WTC11 (cell line): ENCODE data around the gene SNX9. TPM values are rescaled to one million over a fixed set of nuclear protein-coding genes. Genes with fewer than 3 reads are reported as not detected.

Source experiments
- ATAC-seq: fragments of 200-7000 bp; cut with Tn5 transposase; 2 replicates; pipeline ENCODE4 v1.10.0; 2021; ENCODE audit warnings: mild to moderate bottlenecking, moderate library complexity
- CTCF ChIA-PET: fragments of 300-600 bp; sonication (Branson Sonifier 250); formaldehyde crosslinking; loops from one replicate; lab custom pipeline; 2021; ENCODE audit warnings: antibody characterized with exemption; lab: Charles Lee
- POLR2A ChIA-PET: fragments of 350-600 bp; sonication (Branson Sonifier 250); formaldehyde crosslinking; loops from one replicate; lab custom pipeline; 2021; ENCODE audit warnings: antibody characterized with exemption; lab: Charles Lee
- DNase-seq: peaks from one replicate; pipeline ENCODE4 v3.0.0; 2021; ENCODE audit warnings: low spot score
- H3K27ac Mint-ChIP-seq: 2 replicates; pipeline ENCODE4 v1.8.0; 2021; ENCODE audit warnings: mixed read lengths
- H3K27me3 Mint-ChIP-seq: 2 replicates; pipeline ENCODE4 v1.8.0; 2021; ENCODE audit warnings: low read depth, mild to moderate bottlenecking, moderate library complexity, mixed read lengths
- H3K36me3 Mint-ChIP-seq: 2 replicates; pipeline ENCODE4 v1.8.0; 2021; ENCODE audit warnings: mixed read lengths
- H3K4me1 Mint-ChIP-seq: 2 replicates; pipeline ENCODE4 v1.8.0; 2022; ENCODE audit warnings: mixed read lengths
- H3K4me3 Mint-ChIP-seq: 2 replicates; pipeline ENCODE4 v1.8.0; 2021; ENCODE audit warnings: mild to moderate bottlenecking, moderate library complexity, mixed read lengths
- H3K9me3 Mint-ChIP-seq: 2 replicates; pipeline ENCODE4 v1.8.0; 2021; ENCODE audit warnings: mixed read lengths
- AR ChIP-seq: fragments of 250-450 bp; sonication (Bioruptor Pico); IDR thresholded peaks from 2 replicates; pipeline ENCODE4 v1.9.0; 2021; ENCODE audit warnings: mild to moderate bottlenecking
- ATF1 ChIP-seq: sonication (generic); formaldehyde crosslinking; IDR thresholded peaks from 2 replicates; pipeline ENCODE4 v1.8.1; 2023; ENCODE audit warnings: mild to moderate bottlenecking, moderate library complexity, missing genetic modification reagents
- EMX1 ChIP-seq: fragments of 250-450 bp; sonication (Bioruptor Pico); IDR thresholded peaks from 2 replicates; pipeline ENCODE4 v1.8.0; 2021; ENCODE audit warnings: mild to moderate bottlenecking
- ESRRA ChIP-seq: sonication (generic); formaldehyde crosslinking; IDR thresholded peaks from 2 replicates; pipeline ENCODE4 v1.8.1; 2022; ENCODE audit warnings: mild to moderate bottlenecking, missing genetic modification reagents, borderline replicate concordance
- FOXK1 ChIP-seq: sonication (generic); formaldehyde crosslinking; IDR thresholded peaks from 2 replicates; pipeline ENCODE4 v1.8.0; 2022; ENCODE audit warnings: mild to moderate bottlenecking, moderate library complexity, missing genetic modification reagents
- FOXP4 ChIP-seq: sonication (generic); formaldehyde crosslinking; IDR thresholded peaks from 2 replicates; pipeline ENCODE4 v1.8.0; 2022; ENCODE audit warnings: mild to moderate bottlenecking, missing genetic modification reagents
- HMGA2 ChIP-seq: fragments of 250-450 bp; sonication (Bioruptor Pico); IDR thresholded peaks from 2 replicates; pipeline ENCODE4 v1.4.0; 2021; ENCODE audit warnings: mild to moderate bottlenecking, moderate library complexity
- HMGXB4 ChIP-seq: sonication (generic); formaldehyde crosslinking; IDR thresholded peaks from 2 replicates; pipeline ENCODE4 v1.8.1; 2023; ENCODE audit warnings: mild to moderate bottlenecking, moderate library complexity, missing genetic modification reagents
- JAZF1 ChIP-seq: fragments of 250-450 bp; sonication (Bioruptor Pico); IDR thresholded peaks from 2 replicates; pipeline ENCODE4 v1.9.0; 2021; ENCODE audit warnings: moderate library complexity, mild to moderate bottlenecking, inconsistent platforms
- MAX ChIP-seq: sonication (generic); formaldehyde crosslinking; IDR thresholded peaks from 2 replicates; pipeline ENCODE4 v1.8.0; 2022; ENCODE audit warnings: mild to moderate bottlenecking, missing genetic modification reagents
- NFYB ChIP-seq: sonication (generic); formaldehyde crosslinking; conservative IDR thresholded peaks from 2 replicates; pipeline ENCODE4 v1.8.0; 2022; ENCODE audit warnings: low read depth, missing genetic modification reagents
- OVOL2 ChIP-seq: fragments of 250-450 bp; sonication (Bioruptor Pico); IDR thresholded peaks from 2 replicates; pipeline ENCODE4 v1.9.0; 2021; ENCODE audit warnings: mild to moderate bottlenecking, borderline replicate concordance
- PRDM15 ChIP-seq: sonication (generic); formaldehyde crosslinking; IDR thresholded peaks from 2 replicates; pipeline ENCODE4 v1.8.0; 2022; ENCODE audit warnings: missing genetic modification reagents
- RORB ChIP-seq: fragments of 250-450 bp; sonication (Bioruptor Pico); IDR thresholded peaks from 2 replicates; pipeline ENCODE4 v1.9.0; 2021; ENCODE audit warnings: mild to moderate bottlenecking
- SP1 ChIP-seq: sonication (generic); formaldehyde crosslinking; conservative IDR thresholded peaks from 2 replicates; pipeline ENCODE4 v1.8.1; 2022; ENCODE audit warnings: missing genetic modification reagents
- TCF7 ChIP-seq: sonication (generic); formaldehyde crosslinking; IDR thresholded peaks from 2 replicates; pipeline ENCODE4 v1.8.0; 2022; ENCODE audit warnings: mild to moderate bottlenecking, low read depth, missing genetic modification reagents, moderate library complexity
- TEAD1 ChIP-seq: sonication (generic); formaldehyde crosslinking; IDR thresholded peaks from 2 replicates; pipeline ENCODE4 v1.8.0; 2022; ENCODE audit warnings: mild to moderate bottlenecking, missing genetic modification reagents
- TP53 ChIP-seq: sonication (generic); formaldehyde crosslinking; IDR thresholded peaks from 2 replicates; pipeline ENCODE4 v1.8.1; 2023; ENCODE audit warnings: mild to moderate bottlenecking, missing genetic modification reagents
- USF2 ChIP-seq: sonication (generic); formaldehyde crosslinking; IDR thresholded peaks from 2 replicates; pipeline ENCODE4 v1.8.1; 2023; ENCODE audit warnings: mild to moderate bottlenecking, missing genetic modification reagents, moderate library complexity
- ZMAT4 ChIP-seq: fragments of 250-450 bp; sonication (Bioruptor Pico); IDR thresholded peaks from 2 replicates; pipeline ENCODE4 v1.9.0; 2021; ENCODE audit warnings: mild to moderate bottlenecking
- ZNF121 ChIP-seq: sonication (generic); formaldehyde crosslinking; IDR thresholded peaks from 2 replicates; pipeline ENCODE4 v1.8.0; 2023; ENCODE audit warnings: missing genetic modification reagents
- ZNF138 ChIP-seq: sonication (generic); formaldehyde crosslinking; conservative IDR thresholded peaks from 2 replicates; pipeline ENCODE4 v1.8.1; 2022; ENCODE audit warnings: mild to moderate bottlenecking, moderate library complexity, missing genetic modification reagents
- ZNF263 ChIP-seq: sonication (generic); formaldehyde crosslinking; IDR thresholded peaks from 2 replicates; pipeline ENCODE4 v1.8.1; 2022; ENCODE audit warnings: low read depth, mild to moderate bottlenecking, moderate library complexity, missing genetic modification reagents
- total RNA-seq: library from RNA; stranded (reverse); gene quantifications from 3 replicates; pipeline ENCODE4 v1.2.3, GENCODE V29; 2021

SNX9 gene
- total RNA-seq, 1 experiment from 2014 or later, result 35.0 TPM

GRCh38 chr6:157946053-157946617 lies 123.1 kb downstream of the SNX9 start:
- Mint-ChIP-seq H3K27ac (peak overlapping the region; percentile 16; the same call in 1 of the 2 replicates), H3K9me3 (peaks cover 19% of the 10 kb centered on the region), H3K4me3 (no peak overlapping the region), H3K27me3 (peaks cover 4% of the 10 kb centered on the region; the same call in 1 of the 2 replicates), H3K36me3 (peaks cover 44% of the 10 kb centered on the region), H3K4me1 (no peaks in the 10 kb centered on the region)
- CTCF ChIA-PET, result interaction anchor here (1.0 to 2.0 kb wide), 4 partner anchors 20 to 276 kb away, joined by 3 to 9 read pairs (median 4); no protein-coding TSS in a partner anchor
- ATAC-seq (no peak), DNase-seq (no peak)
- POLR2A ChIA-PET, result interaction anchor here (0.6 kb wide), 1 partner anchor 576 kb away, joined by 3 read pairs; no protein-coding TSS in a partner anchor
- TF ChIP-seq JAZF1, result no peak
- TF ChIP-seq USF2, result no peak
- no peak for TF ChIP-seq ESRRA (CRISPR knock-in tag)
- no peak for TF ChIP-seq TEAD1 (CRISPR knock-in tag)
- no peak for TF ChIP-seq HMGA2
- no peak for TF ChIP-seq HMGXB4 (CRISPR knock-in tag)
- TF ChIP-seq SP1 (CRISPR knock-in tag), result no peak
- no peak for TF ChIP-seq TP53 (CRISPR knock-in tag)
- no peak for TF ChIP-seq EMX1 (CRISPR knock-in tag)
- TF ChIP-seq FOXP4 (CRISPR knock-in tag), result no peak
- TF ChIP-seq FOXK1 (CRISPR knock-in tag), result no peak
- TF ChIP-seq ZNF121 (CRISPR knock-in tag), result no peak
- no peak for TF ChIP-seq ZNF263 (CRISPR knock-in tag)
- TF ChIP-seq NFYB (CRISPR knock-in tag), result no peak
- TF ChIP-seq ZMAT4 (CRISPR knock-in tag), result no peak
- no peak for TF ChIP-seq ATF1
- TF ChIP-seq RORB (CRISPR knock-in tag), result no peak

GRCh38 chr6:157946865-157947532 lies 124.0 kb downstream of the SNX9 start:
- H3K36me3 Mint-ChIP-seq, result peaks cover 37% of the 10 kb centered on the region
- H3K9me3 Mint-ChIP-seq, result peaks cover 20% of the 10 kb centered on the region
- H3K27ac Mint-ChIP-seq, result no peak overlapping the region
- ChIA-PET POLR2A (interaction anchor here (0.6 kb wide), 1 partner anchor 577 kb away, joined by 3 read pairs; no protein-coding TSS in a partner anchor), CTCF (interaction anchor here (0.6 to 2.0 kb wide), 7 partner anchors 20 to 712 kb away, joined by 3 to 9 read pairs (median 3); no protein-coding TSS in a partner anchor)
- H3K27me3 Mint-ChIP-seq, result peaks cover 4% of the 10 kb centered on the region; the same call in 1 of the 2 replicates
- no peaks in the 10 kb centered on the region for H3K4me1 Mint-ChIP-seq
- ATAC-seq, result peak; percentile 85
- H3K4me3 Mint-ChIP-seq, result no peak overlapping the region
- no peak for DNase-seq
- no peak for TF ChIP-seq TCF7 (CRISPR knock-in tag)
- no peak for TF ChIP-seq RORB (CRISPR knock-in tag)
- no peak for TF ChIP-seq OVOL2 (CRISPR knock-in tag)
- TF ChIP-seq MAX, result no peak
- TF ChIP-seq ESRRA (CRISPR knock-in tag), result no peak
- no peak for TF ChIP-seq PRDM15 (CRISPR knock-in tag)
- no peak for TF ChIP-seq AR (CRISPR knock-in tag)
- no peak for TF ChIP-seq ZNF138
